Upper lobe of left lung (tissue), 4 donors: ENCODE results near the gene APMAP.

ENCODE experiments used
- CTCF ChIP-seq, 6 experiments: fragments of 450-650 bp in 4 of 6; fragments of 200-600 bp in 2 of 6; sonication (generic) in 2 of 6; IDR thresholded peaks; one replicate each; pipeline ENCODE4 v1.5.1; 2016 to 2019; ENCODE audit warnings: antibody characterized with exemption in 6 of 6
- POLR2A ChIP-seq, 4 donors: fragments of 450-650 bp; IDR thresholded peaks; one replicate each; pipeline ENCODE4 v1.5.1; 2016 to 2017; ENCODE audit warnings: antibody characterized with exemption in 4 of 4, mild to moderate bottlenecking in 2 of 4

- TF ChIP-seq POLR2A (IDR thresholded peaks at IDR 0.05) = no peak
- TF ChIP-seq CTCF (IDR thresholded peaks at IDR 0.05) = no peak
These were observed 49.4 kb upstream of the APMAP start for GRCh38 chr20:25041813-25042530.
